Measurements from ENCODE around the gene FBN2. TPM values are rescaled to one million over a fixed set of nuclear protein-coding genes. Genes with fewer than 3 reads are reported as not detected.

FBN2 gene
- total RNA-seq, 3 donors from 2014 or later (not counting 1 experiment from before 2014, with no cell fraction given), result 0.31 to 0.70 (median 0.58) TPM

DNA sequence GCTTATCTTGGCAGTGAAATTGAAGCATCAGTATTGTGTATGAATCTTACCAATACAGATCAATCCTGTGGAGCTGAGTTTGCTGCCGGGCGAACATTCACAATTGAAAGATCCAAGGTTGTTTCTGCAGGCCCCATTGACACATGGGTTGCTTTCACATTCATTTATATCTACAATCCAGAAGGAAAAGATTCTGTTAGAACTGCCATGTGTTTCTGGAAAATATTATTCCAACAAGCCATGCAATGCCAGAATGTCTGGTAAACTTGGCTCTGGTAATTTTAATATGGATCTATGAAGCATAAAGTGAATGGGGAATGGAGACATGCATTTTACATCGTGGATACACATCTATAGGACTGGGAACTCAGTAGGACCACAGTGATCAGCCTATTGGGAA is 180.8 kb downstream of the FBN2 start:
- H3K36me3 ChIP-seq (ENCODE audit: control insufficient read depth, insufficient read depth, low read length), result no peaks in the 10 kb centered on the region
- H3K27ac ChIP-seq (ENCODE audit: low read length), result no peak overlapping the region
- no peaks in the 10 kb centered on the region for H3K36me3 Mint-ChIP-seq
- no peak overlapping the region for H3K4me3 Mint-ChIP-seq
- TF ChIP-seq, protein P1, sequence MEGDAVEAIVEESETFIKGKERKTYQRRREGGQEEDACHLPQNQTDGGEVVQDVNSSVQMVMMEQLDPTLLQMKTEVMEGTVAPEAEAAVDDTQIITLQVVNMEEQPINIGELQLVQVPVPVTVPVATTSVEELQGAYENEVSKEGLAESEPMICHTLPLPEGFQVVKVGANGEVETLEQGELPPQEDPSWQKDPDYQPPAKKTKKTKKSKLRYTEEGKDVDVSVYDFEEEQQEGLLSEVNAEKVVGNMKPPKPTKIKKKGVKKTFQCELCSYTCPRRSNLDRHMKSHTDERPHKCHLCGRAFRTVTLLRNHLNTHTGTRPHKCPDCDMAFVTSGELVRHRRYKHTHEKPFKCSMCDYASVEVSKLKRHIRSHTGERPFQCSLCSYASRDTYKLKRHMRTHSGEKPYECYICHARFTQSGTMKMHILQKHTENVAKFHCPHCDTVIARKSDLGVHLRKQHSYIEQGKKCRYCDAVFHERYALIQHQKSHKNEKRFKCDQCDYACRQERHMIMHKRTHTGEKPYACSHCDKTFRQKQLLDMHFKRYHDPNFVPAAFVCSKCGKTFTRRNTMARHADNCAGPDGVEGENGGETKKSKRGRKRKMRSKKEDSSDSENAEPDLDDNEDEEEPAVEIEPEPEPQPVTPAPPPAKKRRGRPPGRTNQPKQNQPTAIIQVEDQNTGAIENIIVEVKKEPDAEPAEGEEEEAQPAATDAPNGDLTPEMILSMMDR (IDR thresholded peaks at IDR 0.05), result no peak
- no peaks in the 10 kb centered on the region for H3K9me3 ChIP-seq (ENCODE audit: control insufficient read depth, insufficient read depth, low read length)
- no peaks in the 10 kb centered on the region for H3K27me3 Mint-ChIP-seq (ENCODE audit: low read depth in 2 of 2)
- 68% methylated on average over 3 of the region's 3 CpGs for WGBS (ENCODE audit: insufficient coverage)
- no peak overlapping the region for H3K4me3 ChIP-seq (ENCODE audit: low read length)
- peaks cover 3 to 5% of the 10 kb centered on the region in 2 donors for H3K9me3 Mint-ChIP-seq
- no peak overlapping the region for H3K27ac Mint-ChIP-seq
- intact Hi-C loops (cut with micrococcal nuclease), result no loop called here
- no peak for ATAC-seq
- no peaks in the 10 kb centered on the region for H3K4me1 ChIP-seq (ENCODE audit: control insufficient read depth, insufficient read depth, low read length)
- DNase-seq, result no peak
- H3K27me3 ChIP-seq (ENCODE audit: control insufficient read depth, insufficient read depth, low read length), result no peaks in the 10 kb centered on the region
- no peaks in the 10 kb centered on the region for H3K4me1 Mint-ChIP-seq

DNA sequence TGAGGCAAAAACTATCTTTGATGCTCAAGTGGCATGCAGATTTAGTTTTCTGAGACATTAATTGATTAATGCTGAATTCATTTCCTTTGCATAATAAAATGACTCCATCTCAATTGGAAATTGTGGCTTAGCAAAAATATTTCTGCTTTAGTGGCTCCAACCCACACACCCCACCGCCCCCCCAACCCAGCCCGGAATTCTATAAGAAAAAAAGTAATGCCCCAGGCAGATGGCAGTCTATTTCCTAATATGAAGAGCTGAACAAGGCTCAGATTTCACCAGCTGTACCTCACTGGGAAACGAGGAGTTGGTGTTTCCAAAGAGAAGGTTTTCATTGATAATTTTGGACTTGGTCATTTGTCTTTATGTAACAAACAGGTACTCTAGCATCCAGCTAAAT is 182.1 kb downstream of the FBN2 start:
- no peaks in the 10 kb centered on the region for H3K27me3 ChIP-seq (ENCODE audit: control insufficient read depth, insufficient read depth, low read length)
- Mint-ChIP-seq H3K27me3 (ENCODE audit: low read depth in 2 of 2) (no peaks in the 10 kb centered on the region), H3K4me1 (no peaks in the 10 kb centered on the region), H3K9me3 (peaks cover 3 to 5% of the 10 kb centered on the region in 2 donors), H3K36me3 (no peaks in the 10 kb centered on the region), H3K4me3 (no peak overlapping the region), H3K27ac (no peak overlapping the region)
- no peak overlapping the region for H3K27ac ChIP-seq (ENCODE audit: low read length)
- no peak for DNase-seq
- no peaks in the 10 kb centered on the region for H3K36me3 ChIP-seq (ENCODE audit: control insufficient read depth, insufficient read depth, low read length)
- H3K4me3 ChIP-seq (ENCODE audit: low read length), result no peak overlapping the region
- WGBS (ENCODE audit: insufficient coverage), result 91% methylated on average over 3 of the region's 3 CpGs
- no peaks in the 10 kb centered on the region for H3K4me1 ChIP-seq (ENCODE audit: control insufficient read depth, insufficient read depth, low read length)
- no peak for ATAC-seq
- H3K9me3 ChIP-seq (ENCODE audit: control insufficient read depth, insufficient read depth, low read length), result no peaks in the 10 kb centered on the region
- TF ChIP-seq, protein P1 (IDR thresholded peaks at IDR 0.05), result no peak
- intact Hi-C loops (cut with micrococcal nuclease), result no loop called here

DNA sequence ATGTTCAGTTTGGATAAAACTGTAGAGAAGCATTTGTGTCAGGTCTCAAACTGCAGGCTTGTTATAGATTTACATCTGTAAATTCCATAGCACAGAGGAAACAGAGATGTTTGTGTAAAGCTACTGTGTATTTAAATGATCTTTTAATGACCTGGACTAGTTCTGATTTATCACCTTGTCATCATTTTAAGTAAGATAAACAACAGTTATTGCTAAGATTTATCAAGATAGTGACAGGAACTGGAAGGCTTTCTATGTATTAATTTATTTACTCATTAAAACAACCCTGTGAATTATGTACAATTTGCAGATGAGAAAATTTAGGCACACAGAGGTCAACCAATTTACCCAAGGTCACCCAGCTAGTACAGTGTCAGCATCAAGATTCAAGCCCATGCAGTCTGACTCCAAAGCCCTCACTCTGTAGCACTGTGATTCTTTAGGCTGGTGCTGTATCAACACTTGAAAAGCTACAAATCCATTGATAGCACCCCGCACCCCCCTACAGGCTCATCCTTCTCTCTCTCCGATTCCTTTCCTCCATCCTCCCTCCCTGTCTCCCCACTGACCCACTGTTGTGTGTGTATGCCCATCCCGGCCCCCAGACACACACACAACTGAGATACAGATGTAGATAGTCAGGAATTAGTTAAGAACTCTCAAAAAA is 184.5 kb downstream of the FBN2 start:
- Histone ChIP-seq H3K4me3 (ENCODE audit: low read length) (no peak overlapping the region), H3K36me3 (ENCODE audit: control insufficient read depth, insufficient read depth, low read length) (no peaks in the 10 kb centered on the region), H3K4me1 (ENCODE audit: control insufficient read depth, insufficient read depth, low read length) (no peaks in the 10 kb centered on the region), H3K27ac (ENCODE audit: low read length) (no peak overlapping the region), H3K27me3 (ENCODE audit: control insufficient read depth, insufficient read depth, low read length) (no peaks in the 10 kb centered on the region), H3K9me3 (ENCODE audit: control insufficient read depth, insufficient read depth, low read length) (no peaks in the 10 kb centered on the region)
- Mint-ChIP-seq H3K36me3 (no peaks in the 10 kb centered on the region), H3K4me3 (no peak overlapping the region), H3K4me1 (no peaks in the 10 kb centered on the region), H3K27me3 (ENCODE audit: low read depth in 2 of 2) (no peaks in the 10 kb centered on the region), H3K9me3 (peaks cover 3 to 5% of the 10 kb centered on the region in 2 donors), H3K27ac (no peak overlapping the region)
- intact Hi-C loops (cut with micrococcal nuclease), result no loop called here
- WGBS (ENCODE audit: insufficient coverage), result 83% methylated on average over 2 of the region's 3 CpGs
- TF ChIP-seq, protein P1 (IDR thresholded peaks at IDR 0.05), result no peak
- ATAC-seq, result no peak
- no peak for DNase-seq

DNA sequence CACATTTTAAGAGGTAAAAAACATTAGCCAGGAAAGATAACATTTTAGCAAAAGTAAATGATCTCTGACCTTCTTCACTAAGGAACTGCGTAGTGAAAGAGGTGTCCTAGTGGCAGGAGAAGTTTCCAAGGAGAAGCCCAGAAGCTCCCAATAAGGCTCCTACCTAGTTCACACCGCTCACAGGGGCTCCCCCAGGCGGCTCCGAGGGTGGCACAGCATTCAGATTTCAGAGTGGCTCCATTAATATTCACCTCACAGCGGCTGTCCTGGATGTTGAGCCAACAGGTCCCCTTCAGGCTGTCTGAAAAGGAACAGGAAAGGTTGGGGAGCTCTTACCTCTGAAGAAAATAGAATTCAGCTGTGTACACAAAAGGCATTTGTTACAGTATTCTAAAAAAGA is 187.3 kb downstream of the FBN2 start:
- H3K36me3 Mint-ChIP-seq, result no peaks in the 10 kb centered on the region
- Histone ChIP-seq H3K9me3 (ENCODE audit: control insufficient read depth, insufficient read depth, low read length) (no peaks in the 10 kb centered on the region), H3K27me3 (ENCODE audit: control insufficient read depth, insufficient read depth, low read length) (no peaks in the 10 kb centered on the region), H3K27ac (ENCODE audit: low read length) (no peak overlapping the region), H3K36me3 (ENCODE audit: control insufficient read depth, insufficient read depth, low read length) (no peaks in the 10 kb centered on the region), H3K4me1 (ENCODE audit: control insufficient read depth, insufficient read depth, low read length) (no peaks in the 10 kb centered on the region), H3K4me3 (ENCODE audit: low read length) (no peak overlapping the region)
- ATAC-seq, result no peak
- TF ChIP-seq, protein P1 (IDR thresholded peaks at IDR 0.05), result no peak
- H3K27ac Mint-ChIP-seq, result no peak overlapping the region
- H3K4me1 Mint-ChIP-seq, result no peaks in the 10 kb centered on the region
- no peaks in the 10 kb centered on the region for H3K27me3 Mint-ChIP-seq (ENCODE audit: low read depth in 2 of 2)
- DNase-seq, result no peak
- intact Hi-C loops (cut with micrococcal nuclease), result no loop called here
- H3K9me3 Mint-ChIP-seq, result peaks cover 3 to 5% of the 10 kb centered on the region in 2 donors
- H3K4me3 Mint-ChIP-seq, result no peak overlapping the region
- 90% methylated on average over 5 of the region's 5 CpGs for WGBS (ENCODE audit: insufficient coverage)
